ENCODE data around the gene MAML2. TPM values are rescaled to one million over a fixed set of nuclear protein-coding genes. Genes with fewer than 3 reads are reported as not detected.

The MAML2 gene
- polyA plus RNA-seq, 1 of the 3 experiments (the other 2 are of a cell fraction), result 20.1 TPM

DNA sequence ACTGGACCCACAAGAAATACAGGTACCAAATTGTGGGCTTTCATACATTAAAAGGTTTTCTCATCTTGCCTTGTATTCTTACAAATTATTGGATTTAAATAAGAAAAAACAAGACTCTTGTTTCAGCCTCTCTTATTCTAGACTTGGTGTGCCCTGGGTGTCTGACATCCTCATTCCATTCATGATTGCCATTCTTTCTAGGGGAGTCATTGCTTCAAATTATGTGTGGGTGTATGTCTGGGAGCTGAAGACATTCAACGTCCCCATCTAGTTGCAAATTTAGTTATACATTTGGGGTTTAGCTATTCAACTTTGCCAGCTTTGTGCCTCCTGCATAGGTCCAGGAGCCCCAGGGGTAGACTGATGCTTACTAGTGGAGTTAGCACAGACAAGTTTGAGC, 18.1 kb downstream of the MAML2 start:
- no peak for DNase-seq
- ChIA-PET CTCF (interaction anchor here (1.0 to 2.2 kb wide), 2 partner anchors 18 to 270 kb away, joined by 4 to 6 read pairs; partner anchors contain the start of gene MAML2), POLR2A (no interaction called here)
- no peak overlapping the region for H3K4me3 ChIP-seq (ENCODE audit: low read depth in 2 of 2, low read length in 1 of 2)
- peaks cover 3 to 18% of the 10 kb centered on the region in 2 experiments for H3K36me3 ChIP-seq (replicated peaks in 1 of 2; ENCODE audit: control insufficient read depth in 1 of 2, insufficient read depth in 2 of 2, low read length in 1 of 2)
- no peaks in the 10 kb centered on the region; the same call in 1 of the 2 replicates for H4K20me1 ChIP-seq (ENCODE audit: insufficient read depth)
- H3K4me2 ChIP-seq, result peak overlapping the region; percentile 60
- H3K9ac ChIP-seq, result peak overlapping the region; percentile 35; the same call in 1 of the 2 replicates
- TF ChIP-seq JUND (IDR thresholded peaks at IDR 0.05), result peak; percentile 73
- TF ChIP-seq RAD21 (IDR thresholded peaks at IDR 0.05; ENCODE audit: low read length), result no peak
- no peak for TF ChIP-seq MXI1 (IDR thresholded peaks at IDR 0.05; ENCODE audit: low read depth, low read length)
- peak; percentile 85 for TF ChIP-seq ELF1 (IDR thresholded peaks at IDR 0.05)
- TF ChIP-seq RCOR1 (IDR thresholded peaks at IDR 0.05; ENCODE audit: low read length), result no peak
- TF ChIP-seq GABPA (IDR thresholded peaks at IDR 0.05; ENCODE audit: low read depth), result no peak
- TF ChIP-seq, protein P1, sequence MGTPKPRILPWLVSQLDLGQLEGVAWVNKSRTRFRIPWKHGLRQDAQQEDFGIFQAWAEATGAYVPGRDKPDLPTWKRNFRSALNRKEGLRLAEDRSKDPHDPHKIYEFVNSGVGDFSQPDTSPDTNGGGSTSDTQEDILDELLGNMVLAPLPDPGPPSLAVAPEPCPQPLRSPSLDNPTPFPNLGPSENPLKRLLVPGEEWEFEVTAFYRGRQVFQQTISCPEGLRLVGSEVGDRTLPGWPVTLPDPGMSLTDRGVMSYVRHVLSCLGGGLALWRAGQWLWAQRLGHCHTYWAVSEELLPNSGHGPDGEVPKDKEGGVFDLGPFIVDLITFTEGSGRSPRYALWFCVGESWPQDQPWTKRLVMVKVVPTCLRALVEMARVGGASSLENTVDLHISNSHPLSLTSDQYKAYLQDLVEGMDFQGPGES (IDR thresholded peaks at IDR 0.05; ENCODE audit: low read depth, low read length), result no peak
- no peak for TF ChIP-seq EZH2phosphoT487 (IDR thresholded peaks at IDR 0.05; ENCODE audit: borderline replicate concordance, low read depth)
- TF ChIP-seq SMC3 (IDR thresholded peaks at IDR 0.05; ENCODE audit: low read depth, low read length), result no peak
- TF ChIP-seq POLR2AphosphoS5 (IDR thresholded peaks at IDR 0.05; ENCODE audit: low read depth, low read length), result peak; percentile 41; the same call in 1 of the 2 replicates
- peak; percentile 18; the same call in 1 of the 2 replicates for TF ChIP-seq TCF12 (IDR thresholded peaks at IDR 0.05)
- TF ChIP-seq NFIC (IDR thresholded peaks at IDR 0.05; ENCODE audit: borderline replicate concordance), result no peak
- TF ChIP-seq FOSL2 (IDR thresholded peaks at IDR 0.05; ENCODE audit: borderline replicate concordance, low read depth), result peak; percentile 72; the same call in 1 of the 2 replicates
- no peak for TF ChIP-seq YY1 (IDR thresholded peaks at IDR 0.05; ENCODE audit: low read depth)
- peak; percentile 88 for TF ChIP-seq TEAD4 (IDR thresholded peaks at IDR 0.05; ENCODE audit: borderline replicate concordance, insufficient read depth)
- TF ChIP-seq, protein P2, sequence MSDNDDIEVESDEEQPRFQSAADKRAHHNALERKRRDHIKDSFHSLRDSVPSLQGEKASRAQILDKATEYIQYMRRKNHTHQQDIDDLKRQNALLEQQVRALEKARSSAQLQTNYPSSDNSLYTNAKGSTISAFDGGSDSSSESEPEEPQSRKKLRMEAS (IDR thresholded peaks at IDR 0.05; ENCODE audit: low read depth), result 0 out of 2 replicates have a peak, but pooled peaks have one; percentile 12
- TF ChIP-seq EP300 (IDR thresholded peaks at IDR 0.05; ENCODE audit: borderline replicate concordance in 1 of 2, low read depth in 1 of 2, low read length in 1 of 2), result peak in 1 of 2 experiments; percentile 45; a peak in 1 of 4 replicates
- TF ChIP-seq, protein P3, sequence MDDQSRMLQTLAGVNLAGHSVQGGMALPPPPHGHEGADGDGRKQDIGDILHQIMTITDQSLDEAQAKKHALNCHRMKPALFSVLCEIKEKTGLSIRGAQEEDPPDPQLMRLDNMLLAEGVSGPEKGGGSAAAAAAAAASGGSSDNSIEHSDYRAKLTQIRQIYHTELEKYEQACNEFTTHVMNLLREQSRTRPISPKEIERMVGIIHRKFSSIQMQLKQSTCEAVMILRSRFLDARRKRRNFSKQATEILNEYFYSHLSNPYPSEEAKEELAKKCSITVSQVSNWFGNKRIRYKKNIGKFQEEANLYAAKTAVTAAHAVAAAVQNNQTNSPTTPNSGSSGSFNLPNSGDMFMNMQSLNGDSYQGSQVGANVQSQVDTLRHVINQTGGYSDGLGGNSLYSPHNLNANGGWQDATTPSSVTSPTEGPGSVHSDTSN (IDR thresholded peaks at IDR 0.05), result no peak
- no peak for TF ChIP-seq GATA2 (CRISPR knock-in tag; IDR thresholded peaks at IDR 0.05)
- no peak for TF ChIP-seq CHD2 (IDR thresholded peaks at IDR 0.05; ENCODE audit: low read length, partially characterized antibody)
- no peak for TF ChIP-seq FOXM1 (IDR thresholded peaks at IDR 0.05; ENCODE audit: low read depth)
- TF ChIP-seq MEF2A (IDR thresholded peaks at IDR 0.05; ENCODE audit: borderline replicate concordance, low read depth), result no peak
- 15% methylated on average over 1 of the region's 1 CpG for WGBS (ENCODE audit: low lambda C conversion rate)
- H3K79me2 ChIP-seq (ENCODE audit: insufficient read depth), result peaks cover 100% of the 10 kb centered on the region
- H3K27ac ChIP-seq (ENCODE audit: low read depth in 2 of 2, low read length in 1 of 2), result peak overlapping the region; percentile 65 to 75; a peak in 3 of 4 replicates
- no peaks in the 10 kb centered on the region for H3K9me3 ChIP-seq
- peaks cover 3 to 45% of the 10 kb centered on the region in 2 experiments; a peak in 3 of 4 replicates for H3K4me1 ChIP-seq (ENCODE audit: control insufficient read depth in 1 of 2, insufficient read depth in 2 of 2, low read depth in 1 of 2, low read length in 1 of 2)
- peaks cover 45% of the 10 kb centered on the region for H3F3A ChIP-seq (replicated peaks; ENCODE audit: insufficient read depth)
- no peaks in the 10 kb centered on the region for H3K27me3 ChIP-seq (ENCODE audit: insufficient read depth)
- H3K9me2 ChIP-seq, result no peaks in the 10 kb centered on the region
- peak overlapping the region; percentile 33; the same call in 1 of the 2 replicates for H2AFZ ChIP-seq (ENCODE audit: low read depth)

Data from SK-N-SH (cell line).